Measurements from ENCODE around the gene TMCC1. TPM values are rescaled to one million over a fixed set of nuclear protein-coding genes. Genes with fewer than 3 reads are reported as not detected.

TMCC1 gene
- polyA plus RNA-seq, 1 of the 3 experiments (the other 2 are of a cell fraction), result 7.2 TPM

DNA sequence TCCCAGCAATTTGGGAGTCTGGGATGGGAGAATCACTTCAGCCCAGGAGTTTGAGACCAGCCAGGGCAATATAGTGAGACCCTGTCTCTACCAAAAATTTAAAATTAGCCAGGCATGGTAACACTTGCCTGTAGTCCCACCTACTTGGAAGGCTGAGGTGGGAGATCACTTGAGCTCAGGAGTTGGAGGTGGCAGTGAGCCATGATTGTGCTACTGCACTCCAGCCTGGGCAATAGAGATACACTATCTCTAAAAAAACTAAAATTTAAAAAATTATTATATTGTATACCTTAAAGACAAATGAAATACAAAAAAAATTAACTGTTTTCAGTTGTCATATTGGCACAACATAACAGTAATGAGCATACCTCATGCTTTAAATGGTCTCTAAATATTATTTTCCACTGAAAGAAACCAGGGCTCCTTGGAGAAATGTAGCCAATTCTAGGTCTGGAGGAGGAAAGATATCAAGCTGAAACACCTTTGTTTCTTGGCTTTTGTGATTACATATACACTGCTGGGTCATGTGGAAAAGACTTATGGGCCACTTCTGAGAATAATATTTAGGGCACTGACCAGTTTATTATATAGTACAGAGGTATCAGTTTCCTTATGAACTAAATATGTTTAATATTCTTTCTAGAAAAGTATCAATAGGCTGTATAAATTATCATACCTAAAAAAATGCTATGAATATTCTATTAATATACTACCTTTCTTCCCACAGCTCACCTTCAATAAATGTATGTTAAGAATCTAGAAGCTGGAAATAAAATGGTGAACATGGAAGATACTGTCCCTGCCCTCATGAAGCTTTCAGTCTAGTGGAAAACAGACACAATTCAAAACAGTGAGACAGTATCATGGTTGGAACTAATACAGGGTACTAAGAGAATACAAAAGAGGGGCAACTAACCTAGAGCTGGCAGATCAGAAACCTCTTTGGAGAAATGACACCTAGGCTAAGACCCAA is 119.5 kb downstream of the TMCC1 start:
- Histone ChIP-seq H4K20me1 (ENCODE audit: insufficient read depth) (no peaks in the 10 kb centered on the region), H3K9ac (no peak overlapping the region), H3K79me2 (ENCODE audit: insufficient read depth) (no peaks in the 10 kb centered on the region; the same call in 1 of the 2 replicates), H2AFZ (ENCODE audit: low read depth) (no peak overlapping the region), H3K4me3 (ENCODE audit: low read depth in 2 of 2, low read length in 1 of 2) (no peak overlapping the region), H3K36me3 (replicated peaks in 1 of 2; ENCODE audit: control insufficient read depth in 1 of 2, insufficient read depth in 2 of 2, low read length in 1 of 2) (no peaks in the 10 kb centered on the region), H3K4me2 (no peak overlapping the region), H3K27me3 (ENCODE audit: insufficient read depth) (no peaks in the 10 kb centered on the region), H3K9me3 (no peaks in the 10 kb centered on the region), H3K9me2 (no peaks in the 10 kb centered on the region), H3F3A (replicated peaks; ENCODE audit: insufficient read depth) (no peaks in the 10 kb centered on the region), H3K4me1 (ENCODE audit: control insufficient read depth in 1 of 2, insufficient read depth in 2 of 2, low read depth in 1 of 2, low read length in 1 of 2) (no peaks in the 10 kb centered on the region), H3K27ac (ENCODE audit: low read depth in 2 of 2, low read length in 1 of 2) (no peak overlapping the region)
- CTCF ChIA-PET, result interaction anchor here (0.7 kb wide), 1 partner anchor 48 kb away, joined by 3 read pairs; no protein-coding TSS in a partner anchor
- no peak for TF ChIP-seq TAF1 (IDR thresholded peaks at IDR 0.05; ENCODE audit: borderline replicate concordance, low read depth, low read length)
- TF ChIP-seq, protein P1, sequence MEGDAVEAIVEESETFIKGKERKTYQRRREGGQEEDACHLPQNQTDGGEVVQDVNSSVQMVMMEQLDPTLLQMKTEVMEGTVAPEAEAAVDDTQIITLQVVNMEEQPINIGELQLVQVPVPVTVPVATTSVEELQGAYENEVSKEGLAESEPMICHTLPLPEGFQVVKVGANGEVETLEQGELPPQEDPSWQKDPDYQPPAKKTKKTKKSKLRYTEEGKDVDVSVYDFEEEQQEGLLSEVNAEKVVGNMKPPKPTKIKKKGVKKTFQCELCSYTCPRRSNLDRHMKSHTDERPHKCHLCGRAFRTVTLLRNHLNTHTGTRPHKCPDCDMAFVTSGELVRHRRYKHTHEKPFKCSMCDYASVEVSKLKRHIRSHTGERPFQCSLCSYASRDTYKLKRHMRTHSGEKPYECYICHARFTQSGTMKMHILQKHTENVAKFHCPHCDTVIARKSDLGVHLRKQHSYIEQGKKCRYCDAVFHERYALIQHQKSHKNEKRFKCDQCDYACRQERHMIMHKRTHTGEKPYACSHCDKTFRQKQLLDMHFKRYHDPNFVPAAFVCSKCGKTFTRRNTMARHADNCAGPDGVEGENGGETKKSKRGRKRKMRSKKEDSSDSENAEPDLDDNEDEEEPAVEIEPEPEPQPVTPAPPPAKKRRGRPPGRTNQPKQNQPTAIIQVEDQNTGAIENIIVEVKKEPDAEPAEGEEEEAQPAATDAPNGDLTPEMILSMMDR (IDR thresholded peaks at IDR 0.05), result no peak
- TF ChIP-seq, protein P2, sequence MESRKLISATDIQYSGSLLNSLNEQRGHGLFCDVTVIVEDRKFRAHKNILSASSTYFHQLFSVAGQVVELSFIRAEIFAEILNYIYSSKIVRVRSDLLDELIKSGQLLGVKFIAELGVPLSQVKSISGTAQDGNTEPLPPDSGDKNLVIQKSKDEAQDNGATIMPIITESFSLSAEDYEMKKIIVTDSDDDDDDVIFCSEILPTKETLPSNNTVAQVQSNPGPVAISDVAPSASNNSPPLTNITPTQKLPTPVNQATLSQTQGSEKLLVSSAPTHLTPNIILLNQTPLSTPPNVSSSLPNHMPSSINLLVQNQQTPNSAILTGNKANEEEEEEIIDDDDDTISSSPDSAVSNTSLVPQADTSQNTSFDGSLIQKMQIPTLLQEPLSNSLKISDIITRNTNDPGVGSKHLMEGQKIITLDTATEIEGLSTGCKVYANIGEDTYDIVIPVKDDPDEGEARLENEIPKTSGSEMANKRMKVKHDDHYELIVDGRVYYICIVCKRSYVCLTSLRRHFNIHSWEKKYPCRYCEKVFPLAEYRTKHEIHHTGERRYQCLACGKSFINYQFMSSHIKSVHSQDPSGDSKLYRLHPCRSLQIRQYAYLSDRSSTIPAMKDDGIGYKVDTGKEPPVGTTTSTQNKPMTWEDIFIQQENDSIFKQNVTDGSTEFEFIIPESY (IDR thresholded peaks at IDR 0.05; ENCODE audit: borderline replicate concordance, low read depth), result no peak
- no peak for TF ChIP-seq NRF1 (IDR thresholded peaks at IDR 0.05; ENCODE audit: low read depth, low read length)
- TF ChIP-seq, protein P3, sequence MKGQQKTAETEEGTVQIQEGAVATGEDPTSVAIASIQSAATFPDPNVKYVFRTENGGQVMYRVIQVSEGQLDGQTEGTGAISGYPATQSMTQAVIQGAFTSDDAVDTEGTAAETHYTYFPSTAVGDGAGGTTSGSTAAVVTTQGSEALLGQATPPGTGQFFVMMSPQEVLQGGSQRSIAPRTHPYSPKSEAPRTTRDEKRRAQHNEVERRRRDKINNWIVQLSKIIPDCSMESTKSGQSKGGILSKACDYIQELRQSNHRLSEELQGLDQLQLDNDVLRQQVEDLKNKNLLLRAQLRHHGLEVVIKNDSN (IDR thresholded peaks at IDR 0.05; ENCODE audit: borderline replicate concordance, low read depth), result no peak
- no peak for TF ChIP-seq SIN3A (IDR thresholded peaks at IDR 0.05; ENCODE audit: borderline replicate concordance, low read depth, low read length)
- no peak for TF ChIP-seq TCF12 (IDR thresholded peaks at IDR 0.05)
- no peak for TF ChIP-seq FOXM1 (IDR thresholded peaks at IDR 0.05; ENCODE audit: low read depth)
- no peak for DNase-seq
- POLR2A ChIA-PET, result no interaction called here

DNA sequence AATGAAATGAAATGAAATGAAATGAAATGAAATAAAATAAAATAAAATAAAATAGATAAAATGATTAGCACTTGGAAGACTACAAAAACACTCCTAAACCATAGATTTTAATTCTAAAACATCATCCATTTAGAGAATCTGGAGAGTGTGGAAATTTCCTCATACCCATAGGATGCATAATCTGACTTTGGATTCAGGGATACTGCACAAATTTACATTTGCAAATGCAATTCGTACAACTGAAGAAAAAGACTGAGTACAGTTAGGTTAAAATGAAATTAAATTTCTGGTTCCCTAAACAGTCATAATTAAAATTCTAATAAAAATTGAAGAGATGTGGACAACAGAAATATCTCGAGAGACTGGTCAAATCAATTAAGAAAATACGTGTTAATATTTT is 122.9 kb downstream of the TMCC1 start:
- no peaks in the 10 kb centered on the region for H3F3A ChIP-seq (replicated peaks; ENCODE audit: insufficient read depth)
- H2AFZ ChIP-seq (ENCODE audit: low read depth), result no peak overlapping the region
- no peak for DNase-seq
- no peaks in the 10 kb centered on the region for H3K36me3 ChIP-seq (replicated peaks in 1 of 2; ENCODE audit: control insufficient read depth in 1 of 2, insufficient read depth in 2 of 2, low read length in 1 of 2)
- ChIA-PET CTCF (no interaction called here), POLR2A (no interaction called here)
- no peak overlapping the region for H3K9ac ChIP-seq
- no peaks in the 10 kb centered on the region for H3K9me2 ChIP-seq
- no peaks in the 10 kb centered on the region; the same call in 1 of the 2 replicates for H3K79me2 ChIP-seq (ENCODE audit: insufficient read depth)
- no peaks in the 10 kb centered on the region; a peak in 1 of 4 replicates for H3K4me1 ChIP-seq (ENCODE audit: control insufficient read depth in 1 of 2, insufficient read depth in 2 of 2, low read depth in 1 of 2, low read length in 1 of 2)
- no peaks in the 10 kb centered on the region for H4K20me1 ChIP-seq (ENCODE audit: insufficient read depth)
- WGBS (ENCODE audit: low lambda C conversion rate), result 86% methylated on average over 3 of the region's 3 CpGs
- no peaks in the 10 kb centered on the region for H3K9me3 ChIP-seq
- no peaks in the 10 kb centered on the region for H3K27me3 ChIP-seq (ENCODE audit: insufficient read depth)
- H3K4me2 ChIP-seq, result no peak overlapping the region
- H3K4me3 ChIP-seq (ENCODE audit: low read depth in 2 of 2, low read length in 1 of 2), result no peak overlapping the region
- no peak overlapping the region for H3K27ac ChIP-seq (ENCODE audit: low read depth in 2 of 2, low read length in 1 of 2)
- TF ChIP-seq GATA2 (CRISPR knock-in tag; IDR thresholded peaks at IDR 0.05), result no peak
- TF ChIP-seq, protein P1 (IDR thresholded peaks at IDR 0.05), result no peak
- no peak for TF ChIP-seq MXI1 (IDR thresholded peaks at IDR 0.05; ENCODE audit: low read depth, low read length)
- TF ChIP-seq, protein P4, sequence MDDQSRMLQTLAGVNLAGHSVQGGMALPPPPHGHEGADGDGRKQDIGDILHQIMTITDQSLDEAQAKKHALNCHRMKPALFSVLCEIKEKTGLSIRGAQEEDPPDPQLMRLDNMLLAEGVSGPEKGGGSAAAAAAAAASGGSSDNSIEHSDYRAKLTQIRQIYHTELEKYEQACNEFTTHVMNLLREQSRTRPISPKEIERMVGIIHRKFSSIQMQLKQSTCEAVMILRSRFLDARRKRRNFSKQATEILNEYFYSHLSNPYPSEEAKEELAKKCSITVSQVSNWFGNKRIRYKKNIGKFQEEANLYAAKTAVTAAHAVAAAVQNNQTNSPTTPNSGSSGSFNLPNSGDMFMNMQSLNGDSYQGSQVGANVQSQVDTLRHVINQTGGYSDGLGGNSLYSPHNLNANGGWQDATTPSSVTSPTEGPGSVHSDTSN (IDR thresholded peaks at IDR 0.05), result no peak
- no peak for TF ChIP-seq YY1 (IDR thresholded peaks at IDR 0.05; ENCODE audit: low read depth)
- TF ChIP-seq SMC3 (IDR thresholded peaks at IDR 0.05; ENCODE audit: low read depth, low read length), result no peak
- no peak for TF ChIP-seq TEAD4 (IDR thresholded peaks at IDR 0.05; ENCODE audit: borderline replicate concordance, insufficient read depth)
- TF ChIP-seq POLR2AphosphoS5 (IDR thresholded peaks at IDR 0.05; ENCODE audit: low read depth, low read length), result no peak
- no peak for TF ChIP-seq RXRA (IDR thresholded peaks at IDR 0.05; ENCODE audit: borderline replicate concordance, low read depth)
- TF ChIP-seq ELF1 (IDR thresholded peaks at IDR 0.05), result no peak
- no peak for TF ChIP-seq RCOR1 (IDR thresholded peaks at IDR 0.05; ENCODE audit: low read length)
